H9 (cell line): Measurements from ENCODE around the gene ITGA2. TPM values are rescaled to one million over a fixed set of nuclear protein-coding genes. Genes with fewer than 3 reads are reported as not detected.

ENCODE experiments used
- DNase-seq: peaks from one replicate; pipeline ENCODE4 v3.0.0-alpha.2; 2017
- H2AFZ ChIP-seq: one replicate; pipeline ENCODE4 v1.6.1; 2013; ENCODE audit warnings: mild to moderate bottlenecking, low read length, control low read depth, moderate library complexity
- H2AK5ac ChIP-seq: 2 replicates; pipeline ENCODE4 v1.6.1; 2013; ENCODE audit warnings: low read length, control low read depth, mixed read lengths; ENCODE audit not compliant: insufficient read length
- H2BK120ac ChIP-seq: one replicate; pipeline ENCODE4 v1.6.1; 2013; ENCODE audit warnings: low read depth, mild to moderate bottlenecking, low read length, control low read depth, inconsistent platforms; ENCODE audit not compliant: poor library complexity, severe bottlenecking
- H2BK12ac ChIP-seq: 2 replicates; pipeline ENCODE4 v1.6.1; 2013; ENCODE audit warnings: low read length, control low read depth, mixed read lengths, low read depth; ENCODE audit not compliant: insufficient read length
- H2BK15ac ChIP-seq: 2 replicates; pipeline ENCODE4 v1.6.1; 2013; ENCODE audit warnings: low read depth, low read length, control low read depth
- H2BK20ac ChIP-seq: one replicate; pipeline ENCODE4 v1.6.1; 2013; ENCODE audit warnings: low read depth, mild to moderate bottlenecking, low read length, control low read depth, inconsistent platforms; ENCODE audit not compliant: poor library complexity, severe bottlenecking
- H2BK5ac ChIP-seq: 2 replicates; pipeline ENCODE4 v1.6.1; 2013; ENCODE audit warnings: low read length, control low read depth, mixed read lengths; ENCODE audit not compliant: insufficient read length
- H3K14ac ChIP-seq: 2 replicates; pipeline ENCODE4 v1.6.1; 2013; ENCODE audit warnings: low read length, control low read depth; ENCODE audit not compliant: insufficient read depth
- H3K18ac ChIP-seq: 2 replicates; pipeline ENCODE4 v1.6.1; 2013; ENCODE audit warnings: low read depth, mild to moderate bottlenecking, mixed read lengths, low read length, control low read depth; ENCODE audit not compliant: insufficient read length
- H3K23ac ChIP-seq: 2 replicates; pipeline ENCODE4 v1.6.1; 2013; ENCODE audit warnings: low read length, control low read depth, mixed read lengths, low read depth; ENCODE audit not compliant: insufficient read length
- H3K23me2 ChIP-seq: 2 replicates; pipeline ENCODE4 v1.6.1; 2013; ENCODE audit warnings: low read depth, mild to moderate bottlenecking, mixed read lengths, low read length, control low read depth; ENCODE audit not compliant: insufficient read length, poor library complexity, severe bottlenecking
- H3K27ac ChIP-seq: 2 replicates; pipeline ENCODE4 v1.5.1; 2013; ENCODE audit warnings: low read length, control low read depth, mixed read lengths, low read depth; ENCODE audit not compliant: insufficient read length
- H3K27me3 ChIP-seq: 2 replicates; pipeline ENCODE4 v1.6.1; 2013; ENCODE audit warnings: low read length, control low read depth, inconsistent platforms; ENCODE audit not compliant: insufficient read depth
- H3K4ac ChIP-seq: 2 replicates; pipeline ENCODE4 v1.6.1; 2013; ENCODE audit warnings: low read depth, mild to moderate bottlenecking, control low read depth, inconsistent platforms, low read length, moderate library complexity
- H3K4me1 ChIP-seq: 2 replicates; pipeline ENCODE4 v1.6.1; 2013; ENCODE audit warnings: low read length, control low read depth, inconsistent platforms; ENCODE audit not compliant: insufficient read depth
- H3K4me2 ChIP-seq: 2 replicates; pipeline ENCODE4 v1.6.1; 2013; ENCODE audit warnings: low read length, control low read depth, mixed read lengths; ENCODE audit not compliant: insufficient read length, insufficient read depth
- H3K56ac ChIP-seq: 2 replicates; pipeline ENCODE4 v1.6.1; 2013; ENCODE audit warnings: low read depth, mild to moderate bottlenecking, mixed read lengths, low read length, control low read depth; ENCODE audit not compliant: insufficient read length
- H3K79me1 ChIP-seq: 2 replicates; pipeline ENCODE4 v1.6.1; 2013; ENCODE audit warnings: low read depth, mild to moderate bottlenecking, moderate library complexity, low read length, control low read depth, inconsistent platforms; ENCODE audit not compliant: insufficient read depth, poor library complexity, severe bottlenecking
- H3K79me2 ChIP-seq: 2 replicates; pipeline ENCODE4 v1.6.1; 2013; ENCODE audit warnings: low read length, control low read depth, inconsistent platforms; ENCODE audit not compliant: insufficient read depth
- H3K9ac ChIP-seq: 2 replicates; pipeline ENCODE4 v1.6.1; 2013; ENCODE audit warnings: low read length, control low read depth, mixed read lengths; ENCODE audit not compliant: insufficient read length; ENCODE audit errors: extremely low read depth
- H3K9me3 ChIP-seq: one replicate; pipeline ENCODE4 v1.6.1; 2013; ENCODE audit warnings: low read depth, low read length, inconsistent platforms; ENCODE audit not compliant: control insufficient read depth
- H3T11ph ChIP-seq: one replicate; pipeline ENCODE4 v1.6.1; 2013; ENCODE audit warnings: mild to moderate bottlenecking, low read length, control low read depth, inconsistent platforms
- H4K20me1 ChIP-seq: one replicate; pipeline ENCODE4 v1.6.1; 2013; ENCODE audit not compliant: control insufficient read depth, insufficient read length, insufficient read depth
- H4K5ac ChIP-seq: 2 replicates; pipeline ENCODE4 v1.6.1; 2013; ENCODE audit warnings: low read depth, mild to moderate bottlenecking, mixed read lengths, low read length, control low read depth; ENCODE audit not compliant: insufficient read length
- H4K8ac ChIP-seq: replicated peaks from 2 replicates; pipeline ENCODE4 v1.6.1; 2013; ENCODE audit warnings: low read length, control low read depth, mixed read lengths, low read depth; ENCODE audit not compliant: insufficient read length
- H4K91ac ChIP-seq: 2 replicates; pipeline ENCODE4 v1.6.1; 2013; ENCODE audit warnings: low read depth, mild to moderate bottlenecking, moderate library complexity, mixed read lengths, low read length, control low read depth; ENCODE audit not compliant: insufficient read length
- H3K27ac Mint-ChIP-seq, 3 experiments: 2 replicates in 2 of 3; 3 replicates in 1 of 3; pipeline ENCODE4 v1.8.0; 2020 to 2021; ENCODE audit warnings: mixed read lengths in 3 of 3, mild to moderate bottlenecking in 1 of 3, moderate library complexity in 1 of 3
- H3K27me3 Mint-ChIP-seq: 2 replicates; pipeline ENCODE4 v1.8.0; 2021; ENCODE audit warnings: low read depth, mild to moderate bottlenecking, moderate library complexity, mixed read lengths
- H3K36me3 Mint-ChIP-seq, 3 experiments: 2 replicates in 2 of 3; 3 replicates in 1 of 3; pipeline ENCODE4 v1.8.0; 2020 to 2021; ENCODE audit warnings: low read depth in 3 of 3, mixed read lengths in 3 of 3; ENCODE audit not compliant: insufficient read depth in 1 of 3
- H3K4me1 Mint-ChIP-seq, 2 experiments: 2 replicates each; pipeline ENCODE4 v1.8.0; 2020; ENCODE audit warnings: mixed read lengths in 2 of 2
- H3K4me3 Mint-ChIP-seq, 2 experiments: 2 replicates in 1 of 2; 3 replicates in 1 of 2; pipeline ENCODE4 v1.8.0; 2020 to 2021; ENCODE audit warnings: mild to moderate bottlenecking in 2 of 2, mixed read lengths in 2 of 2, moderate library complexity in 1 of 2
- H3K9me3 Mint-ChIP-seq, 2 experiments: 2 replicates in 1 of 2; 3 replicates in 1 of 2; pipeline ENCODE4 v1.8.0; 2020; ENCODE audit warnings: mild to moderate bottlenecking in 2 of 2, mixed read lengths in 2 of 2, moderate library complexity in 1 of 2
- WGBS: extraction: QIAGEN DNeasy Blood & Tissue Kit; methylation state at CpG from one replicate; pipeline ENCODE4 v1.1.7; 2013; ENCODE audit warnings: missing lambda C conversion rate, low lambda C conversion rate, mixed read lengths; ENCODE audit not compliant: insufficient read length; ENCODE audit errors: extremely low coverage; 5-methylcytosine and 5-hydroxymethylcytosine counted together
- total RNA-seq: library from RNA; stranded (reverse); gene quantifications from 2 replicates; pipeline ENCODE4 v1.2.1, GENCODE V29; 2021
- TF ChIP-seq, protein P1 (sequence below): fragments of 200-600 bp; sonication (generic); conservative IDR thresholded peaks from 3 replicates; pipeline ENCODE4 v1.8.0; 2021; ENCODE audit warnings: antibody characterized with exemption, mild to moderate bottlenecking

Gene ITGA2
- total RNA-seq, 1 experiment from 2014 or later: 3.0 TPM

DNA sequence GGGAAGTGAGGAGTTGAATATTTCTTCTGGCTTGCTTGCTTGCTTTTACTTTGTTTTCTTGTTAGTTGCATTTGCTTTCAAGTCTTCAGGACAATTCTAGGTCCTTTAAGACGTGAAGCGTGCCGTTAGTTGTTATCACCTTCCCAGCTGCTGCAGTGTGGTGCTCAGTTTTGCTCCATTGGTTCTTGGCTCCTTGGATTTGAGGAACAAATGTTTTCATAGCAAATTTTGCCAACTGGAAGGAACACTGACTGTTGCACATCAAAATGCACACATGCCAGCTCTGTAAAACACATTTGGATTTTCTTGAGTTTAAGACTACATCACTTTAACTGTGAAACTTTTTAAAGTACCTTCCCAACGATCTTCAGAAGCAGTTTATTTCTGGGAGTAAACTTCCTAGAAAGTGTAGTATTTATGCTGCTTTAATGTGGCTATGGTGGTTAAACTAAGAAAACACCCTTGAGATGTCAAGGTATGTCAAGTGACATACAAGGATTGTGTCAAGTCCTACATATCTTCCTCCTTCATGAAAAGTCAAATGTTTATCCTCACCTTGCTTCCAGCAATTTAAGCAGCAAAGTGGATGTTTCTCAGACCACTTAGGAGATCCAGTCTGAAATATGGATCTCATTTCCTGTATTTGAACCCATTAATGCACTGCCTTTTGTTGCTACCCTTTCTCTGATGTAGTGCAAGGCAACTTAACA is 95.5 kb downstream of the ITGA2 start:
- no peaks in the 10 kb centered on the region for H3K9me3 Mint-ChIP-seq
- TF ChIP-seq, protein P1, sequence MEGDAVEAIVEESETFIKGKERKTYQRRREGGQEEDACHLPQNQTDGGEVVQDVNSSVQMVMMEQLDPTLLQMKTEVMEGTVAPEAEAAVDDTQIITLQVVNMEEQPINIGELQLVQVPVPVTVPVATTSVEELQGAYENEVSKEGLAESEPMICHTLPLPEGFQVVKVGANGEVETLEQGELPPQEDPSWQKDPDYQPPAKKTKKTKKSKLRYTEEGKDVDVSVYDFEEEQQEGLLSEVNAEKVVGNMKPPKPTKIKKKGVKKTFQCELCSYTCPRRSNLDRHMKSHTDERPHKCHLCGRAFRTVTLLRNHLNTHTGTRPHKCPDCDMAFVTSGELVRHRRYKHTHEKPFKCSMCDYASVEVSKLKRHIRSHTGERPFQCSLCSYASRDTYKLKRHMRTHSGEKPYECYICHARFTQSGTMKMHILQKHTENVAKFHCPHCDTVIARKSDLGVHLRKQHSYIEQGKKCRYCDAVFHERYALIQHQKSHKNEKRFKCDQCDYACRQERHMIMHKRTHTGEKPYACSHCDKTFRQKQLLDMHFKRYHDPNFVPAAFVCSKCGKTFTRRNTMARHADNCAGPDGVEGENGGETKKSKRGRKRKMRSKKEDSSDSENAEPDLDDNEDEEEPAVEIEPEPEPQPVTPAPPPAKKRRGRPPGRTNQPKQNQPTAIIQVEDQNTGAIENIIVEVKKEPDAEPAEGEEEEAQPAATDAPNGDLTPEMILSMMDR: no peak
- no peak overlapping the region for H3K14ac ChIP-seq
- no peaks in the 10 kb centered on the region for H3K4me1 ChIP-seq
- no peaks in the 10 kb centered on the region for H3K27me3 ChIP-seq
- H3K56ac ChIP-seq: no peak overlapping the region
- H3K9ac ChIP-seq: no peak overlapping the region
- H2BK20ac ChIP-seq: no peak overlapping the region
- H3K27ac Mint-ChIP-seq: no peak overlapping the region
- H3K18ac ChIP-seq: no peak overlapping the region
- no peaks in the 10 kb centered on the region for H3K4me1 Mint-ChIP-seq
- H2AK5ac ChIP-seq: no peak overlapping the region
- DNase-seq: no peak
- H3K79me2 ChIP-seq: no peaks in the 10 kb centered on the region
- H3K4ac ChIP-seq: no peak overlapping the region
- H3K79me1 ChIP-seq: no peaks in the 10 kb centered on the region
- H3K23ac ChIP-seq: no peak overlapping the region
- H3K27ac ChIP-seq: no peak overlapping the region
- no peak overlapping the region for H2BK120ac ChIP-seq
- H2BK12ac ChIP-seq: no peak overlapping the region
- no peak overlapping the region for H4K91ac ChIP-seq
- no peaks in the 10 kb centered on the region for H4K20me1 ChIP-seq
- H3T11ph ChIP-seq: no peak overlapping the region
- H3K4me3 Mint-ChIP-seq: no peak overlapping the region
- no peaks in the 10 kb centered on the region for H3K9me3 ChIP-seq
- WGBS: no CpG with 5 or more reads among the region's 4 CpGs
- H3K4me2 ChIP-seq: no peak overlapping the region
- no peak overlapping the region for H2AFZ ChIP-seq
- H3K36me3 Mint-ChIP-seq: no peaks in the 10 kb centered on the region
- H2BK5ac ChIP-seq: no peak overlapping the region
- no peak overlapping the region for H4K5ac ChIP-seq
- H4K8ac ChIP-seq: no peak overlapping the region
- H2BK15ac ChIP-seq: no peak overlapping the region
- H3K23me2 ChIP-seq: no peaks in the 10 kb centered on the region
- H3K27me3 Mint-ChIP-seq: no peaks in the 10 kb centered on the region
